Thyroid gland (tissue), 4 donors: ENCODE results near the gene HPD. TPM values are rescaled to one million over a fixed set of nuclear protein-coding genes. Genes with fewer than 3 reads are reported as not detected.
"Not testable (repeated sequence)": the region's sequence is repeated elsewhere in the genome, so short reads cannot be mapped to it uniquely, and the experiment has no call there.

Source experiments
- DNase-seq, 2 donors: peaks; one replicate each; pipeline ENCODE4 v3.0.0-alpha.2; 2019
- H3K27ac ChIP-seq, 3 donors: fragments of 200-600 bp; sonication (generic); 1 replicate in 2 of 3; 2 replicates in 1 of 3; pipeline ENCODE4 v1.5.1; 2016 to 2019; ENCODE audit warnings: mild to moderate bottlenecking in 1 of 3, moderate library complexity in 1 of 3
- H3K27me3 ChIP-seq: fragments of 200-600 bp; sonication (generic); one replicate; pipeline ENCODE4 v1.5.1; 2019
- H3K36me3 ChIP-seq, 2 donors: fragments of 200-600 bp; sonication (generic); one replicate each; pipeline ENCODE4 v1.5.1; 2016 to 2019
- H3K4me1 ChIP-seq, 2 donors: fragments of 200-600 bp; sonication (generic); one replicate each; pipeline ENCODE4 v1.5.1; 2017 to 2019
- H3K4me3 ChIP-seq, 3 donors: fragments of 200-600 bp; sonication (generic); replicated peaks in 1 of 3; 1 replicate in 2 of 3; 2 replicates in 1 of 3; pipeline ENCODE4 v1.5.1; 2016; ENCODE audit warnings: mild to moderate bottlenecking in 1 of 3
- H3K9me3 ChIP-seq: fragments of 200-600 bp; sonication (generic); one replicate; pipeline ENCODE4 v1.5.1; 2017
- CTCF ChIP-seq, 6 experiments: fragments of 200-600 bp in 3 of 6; fragments of 450-650 bp in 3 of 6; sonication (generic) in 3 of 6; IDR thresholded peaks; one replicate each; pipeline ENCODE4 v1.5.1; 2016 to 2019; ENCODE audit warnings: antibody characterized with exemption in 6 of 6, mild to moderate bottlenecking in 2 of 6, inconsistent platforms in 1 of 6, moderate library complexity in 1 of 6
- POLR2A ChIP-seq, 2 donors: fragments of 450-650 bp; IDR thresholded peaks; one replicate each; pipeline ENCODE4 v1.6.1; 2017; ENCODE audit warnings: antibody characterized with exemption in 2 of 2, mild to moderate bottlenecking in 2 of 2, moderate library complexity in 1 of 2
- WGBS, 2 donors: methylation state at CpG; one replicate each; pipeline ENCODE4 v1.1.5; 2017; 5-methylcytosine and 5-hydroxymethylcytosine counted together
- intact Hi-C: fragments of 100-400 bp; cut with DNase I; formaldehyde crosslinking; loops from one replicate; pipeline ENCODE4 v1.15.1; 2023
- small RNA-seq: library from RNA; depleted of rRNA; stranded (forward); fragments of <200 nt; gene quantifications from one replicate; pipeline ENCODE3, GENCODE V24; 2016
- total RNA-seq, 4 donors: library from RNA; depleted of rRNA; stranded (reverse); fragments of >200 nt; gene quantifications; one replicate each; pipeline ENCODE4 v1.2.3, GENCODE V29; 2016

Gene HPD
- total RNA-seq, 4 donors from 2014 or later, result 0.39 to 1.2 (median 0.78) TPM; not detected in 1

- Histone ChIP-seq H3K36me3 (no peaks in the 10 kb centered on the region), H3K27me3 (no peaks in the 10 kb centered on the region), H3K9me3 (no peaks in the 10 kb centered on the region), H3K4me3 (peak overlapping the region; percentile 3 to 33 (median 32)), H3K27ac (peak overlapping the region; percentile 97 to 100 (median 100)), H3K4me1 (peaks cover 50 to 66% of the 10 kb centered on the region in 2 donors)
- WGBS, 2 donors, result 42 to 51% methylated on average over 12 to 13 of the region's 48 CpGs
- DNase-seq, result peak; percentile 83 to 84
- intact Hi-C loops, result loop anchor here (5.0 kb wide), 1 partner anchor 96 kb away; no protein-coding TSS in a partner anchor
- TF ChIP-seq POLR2A (IDR thresholded peaks at IDR 0.05) (no peak), CTCF (IDR thresholded peaks at IDR 0.05) (peak in 1 of 6 experiments; percentile 7)
These were observed 65.8 kb downstream of the HPD start for GRCh38 chr12:121792607-121793439.

GRCh38 chr12:121791671-121792551, 66.7 kb downstream of the HPD start:
- H3K4me1 ChIP-seq, result peaks cover 50 to 67% of the 10 kb centered on the region in 2 donors
- no peaks in the 10 kb centered on the region for H3K36me3 ChIP-seq
- intact Hi-C loops, result loop anchor here (5.0 kb wide), 1 partner anchor 95 kb away; no protein-coding TSS in a partner anchor
- 60 to 70% methylated on average over 8 to 13 of the region's 14 CpGs for WGBS, 2 donors
- H3K27ac ChIP-seq, result peak overlapping the region; percentile 9 to 100 (median 100)
- no peaks in the 10 kb centered on the region for H3K27me3 ChIP-seq
- H3K9me3 ChIP-seq, result no peaks in the 10 kb centered on the region
- H3K4me3 ChIP-seq, result no peak overlapping the region
- no peak for TF ChIP-seq CTCF (IDR thresholded peaks at IDR 0.05)
- no peak for TF ChIP-seq POLR2A (IDR thresholded peaks at IDR 0.05)
- peak; percentile 58 to 65 for DNase-seq

- not testable (repeated sequence) for H3K4me3 ChIP-seq, H3K36me3 ChIP-seq, DNase-seq, H3K27me3 ChIP-seq, H3K9me3 ChIP-seq
- WGBS, 2 donors, result 91 to 96% methylated on average over 7 to 8 of the region's 8 CpGs
- Histone ChIP-seq H3K27ac (peak overlapping the region in 1 of 3 donors; percentile 12), H3K4me1 (peaks cover 46 to 67% of the 10 kb centered on the region in 2 donors)
- intact Hi-C loops, result loop anchor here (5.0 kb wide), 1 partner anchor 93 kb away; no protein-coding TSS in a partner anchor
These were observed 67.9 kb downstream of the HPD start for GRCh38 chr12:121790785-121791184.

- H3K27ac ChIP-seq, result peak overlapping the region; percentile 33 to 61 (median 48)
- 69 to 80% methylated on average over 25 to 26 of the region's 28 CpGs for WGBS, 2 donors
- no peaks in the 10 kb centered on the region for H3K27me3 ChIP-seq
- intact Hi-C loops, result loop anchor here (5.0 kb wide), 1 partner anchor 93 kb away; no protein-coding TSS in a partner anchor
- no peak for TF ChIP-seq CTCF (IDR thresholded peaks at IDR 0.05)
- TF ChIP-seq POLR2A (IDR thresholded peaks at IDR 0.05), result no peak
- no peak overlapping the region for H3K4me3 ChIP-seq
- peak in 1 of 2 donors; percentile 46 for DNase-seq
- no peaks in the 10 kb centered on the region for H3K9me3 ChIP-seq
- H3K4me1 ChIP-seq, result peaks cover 39 to 60% of the 10 kb centered on the region in 2 donors
- H3K36me3 ChIP-seq, result no peaks in the 10 kb centered on the region
These were observed 68.6 kb downstream of the HPD start for GRCh38 chr12:121789800-121790728.

Small RNA genes within 50 kb of the gene (small RNA-seq; reads per million reads assigned to genes)
- gene AC069503.3, result not detected
- not detected for gene RF00017
- gene RNU7-170P, result not detected

Other genes with a start within 250 kb of the HPD start
- gene ORAI1, start 232.3 kb downstream of the HPD start, total RNA-seq, result 10 to 100 TPM; 12.7 to 27.1 (median 17.0) TPM
- gene MORN3, start 189.2 kb downstream of the HPD start, total RNA-seq, result 1 to 10 TPM in 3 of 4 donors, under 1 TPM in 1; 0.40 to 2.3 (median 1.1) TPM
- gene TMEM120B, start 146.1 kb downstream of the HPD start, total RNA-seq, result 10 to 100 TPM; 12.5 to 15.4 (median 14.2) TPM
- gene RHOF, start 65.2 kb downstream of the HPD start, total RNA-seq, result 100 to 1,000 TPM in 1 of 4 donors, 10 to 100 TPM in 3; 22.8 to 105 (median 69.9) TPM
- gene SETD1B, start 54.9 kb downstream of the HPD start, total RNA-seq, result 10 to 100 TPM in 3 of 4 donors, 1 to 10 TPM in 1; 7.3 to 16.5 (median 11.7) TPM
- gene PSMD9, start 29.9 kb upstream of the HPD start, total RNA-seq, result 100 to 1,000 TPM in 2 of 4 donors, 10 to 100 TPM in 2; 67.9 to 149 (median 97.4) TPM
- gene CFAP251, start 59.7 kb upstream of the HPD start, total RNA-seq, result 10 to 100 TPM; 17.7 to 27.0 (median 23.7) TPM
- gene BCL7A, start 163.0 kb upstream of the HPD start, total RNA-seq, result 10 to 100 TPM; 18.3 to 27.2 (median 22.7) TPM
- 10 to 100 TPM; 34.0 to 70.1 (median 46.2) TPM for gene MLXIP, start 219.9 kb upstream of the HPD start, total RNA-seq